Spleen (tissue), 11 donors: ENCODE results near the gene LYPD4. TPM values are rescaled to one million over a fixed set of nuclear protein-coding genes. Genes with fewer than 3 reads are reported as not detected.
A peak's percentile ranks its signal among the peaks of the same experiment; 100 is the strongest.

ENCODE experiments used
- DNase-seq: peaks from one replicate; pipeline ENCODE4 v3.0.0-alpha.2; 2020
- H3K27ac ChIP-seq, 8 donors: fragments of 200-600 bp; sonication (generic) in 7 of 8; 1 replicate in 4 of 8; 2 replicates in 4 of 8; pipeline versions ENCODE4 v1.5.0 to v1.8.0; 2016 to 2021; ENCODE audit warnings: inconsistent platforms in 4 of 8, mild to moderate bottlenecking in 4 of 8, moderate library complexity in 1 of 8
- H3K27me3 ChIP-seq, 7 donors: fragments of 200-600 bp; sonication (generic) in 6 of 7; replicated peaks in 1 of 7; 1 replicate in 4 of 7; 2 replicates in 3 of 7; pipeline versions ENCODE4 v1.5.0 to v1.8.0; 2016 to 2021; ENCODE audit warnings: inconsistent platforms in 3 of 7, mild to moderate bottlenecking in 1 of 7
- H3K36me3 ChIP-seq, 6 donors: fragments of 200-600 bp; sonication (generic) in 5 of 6; 1 replicate in 4 of 6; 2 replicates in 2 of 6; pipeline versions ENCODE4 v1.5.0 to v1.8.0; 2016 to 2021; ENCODE audit warnings: inconsistent platforms in 2 of 6
- H3K4me1 ChIP-seq, 6 donors: fragments of 200-600 bp; sonication (generic) in 5 of 6; 1 replicate in 3 of 6; 2 replicates in 3 of 6; pipeline versions ENCODE4 v1.5.0 to v1.8.0; 2016 to 2021; ENCODE audit warnings: inconsistent platforms in 3 of 6
- H3K4me3 ChIP-seq, 8 donors: fragments of 200-600 bp; sonication (generic) in 7 of 8; 1 replicate in 4 of 8; 2 replicates in 4 of 8; pipeline versions ENCODE4 v1.5.0 to v1.8.0; 2016 to 2021; ENCODE audit warnings: inconsistent platforms in 4 of 8, mild to moderate bottlenecking in 4 of 8, moderate library complexity in 2 of 8
- H3K9me3 ChIP-seq, 8 donors: fragments of 200-600 bp; sonication (generic) in 7 of 8; 1 replicate in 4 of 8; 2 replicates in 4 of 8; pipeline versions ENCODE4 v1.5.0 to v1.8.0; 2016 to 2021; ENCODE audit warnings: inconsistent platforms in 4 of 8
- POLR2A ChIP-seq, 3 donors: fragments of 450-650 bp; IDR thresholded peaks; one replicate each; pipeline ENCODE4 v1.5.1; 2017; ENCODE audit warnings: antibody characterized with exemption in 3 of 3, mild to moderate bottlenecking in 1 of 3
- POLR2AphosphoS5 ChIP-seq, 3 donors: sonication (generic); formaldehyde crosslinking; IDR thresholded peaks; one replicate each; pipeline ENCODE4 v1.5.1; 2017; ENCODE audit warnings: antibody characterized with exemption in 3 of 3
- WGBS, 5 donors: extraction: QIAGEN DNeasy Blood & Tissue Kit in 3 of 5; methylation state at CpG; one replicate each; pipeline versions ENCODE4 v1.1.5 to v1.1.7; 2013 to 2018; 5-methylcytosine and 5-hydroxymethylcytosine counted together
- intact Hi-C: fragments of 100-400 bp; cut with DNase I; formaldehyde crosslinking; loops from one replicate; pipeline ENCODE4 v1.15.0; 2023; ENCODE audit warnings: low total_unique reads
- polyA plus RNA-seq, 3 donors: library from polyadenylated mRNA; stranded (reverse); fragments of 200-250 nt; gene quantifications; one replicate each; pipeline ENCODE4 v1.2.1, GENCODE V29; 2013
- total RNA-seq, 7 donors: library from RNA; depleted of rRNA in 3 of 7; stranded (reverse); fragments of >200 nt in 3 of 7; fragmentation: NEBNext Ultra II Directional in 4 of 7; extraction: Animal tissue kit (Norgen Biotek cat#: 25700) in 4 of 7; gene quantifications; one replicate each; pipeline versions ENCODE4 v1.1.0 to v1.2.1, GENCODE V29; 2016 to 2021
- TF ChIP-seq, protein P1 (sequence below), 11 experiments: fragments of 200-600 bp in 7 of 11; fragments of 450-650 bp in 4 of 11; sonication (generic) in 4 of 11; IDR thresholded peaks in 8 of 11; conservative IDR thresholded peaks in 3 of 11; 1 replicate in 7 of 11; 2 replicates in 4 of 11; pipeline versions ENCODE4 v1.4.0 to v1.8.0; 2016 to 2021; ENCODE audit warnings: antibody characterized with exemption in 11 of 11, inconsistent platforms in 4 of 11, mild to moderate bottlenecking in 1 of 11
- donor health status: healthy with polysubstance abuse.
- donor health status: DM: no; HTN: no; CAD: no; lungs with moderate emphysema.
- donor health status: DM: no; HTN: no; CAD: no.
- donor health status: Bipolar disorder and iron deficiency.
- donor health status: healthy.
- donor health status: DM: no; HTN: no; CAD: no.
- donor health status: DM: yes; HTN: yes; CAD: no.

LYPD4 gene
- total and polyA plus RNA-seq, 10 donors, result 0.04 TPM; not detected in 9

- H3K27ac ChIP-seq, result peak overlapping the region in 6 of 8 donors; percentile 46 to 99 (median 90)
- H3K4me1 ChIP-seq, result peaks cover 60 to 100% (median 98%) of the 10 kb centered on the region in 6 donors
- peaks cover 7 to 86% (median 63%) of the 10 kb centered on the region in 6 donors for H3K36me3 ChIP-seq
Observed at GRCh38 chr19:41869374-41869955, 25.0 kb upstream of the LYPD4 start.

GRCh38 chr19:41868989-41869300 is 24.5 kb upstream of the LYPD4 start:
- 88 to 93% (median 90%) methylated on average over 12 of the region's 12 CpGs for WGBS, 5 donors
- intact Hi-C loops, result no loop called here
- TF ChIP-seq POLR2AphosphoS5 (IDR thresholded peaks at IDR 0.05) (no peak), POLR2A (IDR thresholded peaks at IDR 0.05) (no peak)
- Histone ChIP-seq H3K4me1 (peaks cover 62 to 100% (median 98%) of the 10 kb centered on the region in 6 donors), H3K4me3 (no peak overlapping the region), H3K27ac (peak overlapping the region in 6 of 8 donors; percentile 15 to 99 (median 90)), H3K36me3 (peaks cover 11 to 91% (median 68%) of the 10 kb centered on the region in 6 donors), H3K27me3 (no peaks in the 10 kb centered on the region), H3K9me3 (no peaks in the 10 kb centered on the region)
- DNase-seq, result no peak

More at GRCh38 chr19:41869374-41869955, 25.0 kb upstream of the LYPD4 start:
- H3K27me3 ChIP-seq, result no peaks in the 10 kb centered on the region
- H3K9me3 ChIP-seq, result no peaks in the 10 kb centered on the region
- intact Hi-C loops, result no loop called here
- 80 to 87% (median 82%) methylated on average over 11 to 13 of the region's 13 CpGs for WGBS, 5 donors
- H3K4me3 ChIP-seq, result no peak overlapping the region
- DNase-seq, result no peak
- TF ChIP-seq, protein P1, sequence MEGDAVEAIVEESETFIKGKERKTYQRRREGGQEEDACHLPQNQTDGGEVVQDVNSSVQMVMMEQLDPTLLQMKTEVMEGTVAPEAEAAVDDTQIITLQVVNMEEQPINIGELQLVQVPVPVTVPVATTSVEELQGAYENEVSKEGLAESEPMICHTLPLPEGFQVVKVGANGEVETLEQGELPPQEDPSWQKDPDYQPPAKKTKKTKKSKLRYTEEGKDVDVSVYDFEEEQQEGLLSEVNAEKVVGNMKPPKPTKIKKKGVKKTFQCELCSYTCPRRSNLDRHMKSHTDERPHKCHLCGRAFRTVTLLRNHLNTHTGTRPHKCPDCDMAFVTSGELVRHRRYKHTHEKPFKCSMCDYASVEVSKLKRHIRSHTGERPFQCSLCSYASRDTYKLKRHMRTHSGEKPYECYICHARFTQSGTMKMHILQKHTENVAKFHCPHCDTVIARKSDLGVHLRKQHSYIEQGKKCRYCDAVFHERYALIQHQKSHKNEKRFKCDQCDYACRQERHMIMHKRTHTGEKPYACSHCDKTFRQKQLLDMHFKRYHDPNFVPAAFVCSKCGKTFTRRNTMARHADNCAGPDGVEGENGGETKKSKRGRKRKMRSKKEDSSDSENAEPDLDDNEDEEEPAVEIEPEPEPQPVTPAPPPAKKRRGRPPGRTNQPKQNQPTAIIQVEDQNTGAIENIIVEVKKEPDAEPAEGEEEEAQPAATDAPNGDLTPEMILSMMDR (IDR thresholded peaks at IDR 0.05 in 8 of 11, conservative IDR thresholded peaks at IDR 0.05 in 3 of 11), result no peak
- TF ChIP-seq POLR2AphosphoS5 (IDR thresholded peaks at IDR 0.05), result no peak
- TF ChIP-seq POLR2A (IDR thresholded peaks at IDR 0.05), result no peak

DNA sequence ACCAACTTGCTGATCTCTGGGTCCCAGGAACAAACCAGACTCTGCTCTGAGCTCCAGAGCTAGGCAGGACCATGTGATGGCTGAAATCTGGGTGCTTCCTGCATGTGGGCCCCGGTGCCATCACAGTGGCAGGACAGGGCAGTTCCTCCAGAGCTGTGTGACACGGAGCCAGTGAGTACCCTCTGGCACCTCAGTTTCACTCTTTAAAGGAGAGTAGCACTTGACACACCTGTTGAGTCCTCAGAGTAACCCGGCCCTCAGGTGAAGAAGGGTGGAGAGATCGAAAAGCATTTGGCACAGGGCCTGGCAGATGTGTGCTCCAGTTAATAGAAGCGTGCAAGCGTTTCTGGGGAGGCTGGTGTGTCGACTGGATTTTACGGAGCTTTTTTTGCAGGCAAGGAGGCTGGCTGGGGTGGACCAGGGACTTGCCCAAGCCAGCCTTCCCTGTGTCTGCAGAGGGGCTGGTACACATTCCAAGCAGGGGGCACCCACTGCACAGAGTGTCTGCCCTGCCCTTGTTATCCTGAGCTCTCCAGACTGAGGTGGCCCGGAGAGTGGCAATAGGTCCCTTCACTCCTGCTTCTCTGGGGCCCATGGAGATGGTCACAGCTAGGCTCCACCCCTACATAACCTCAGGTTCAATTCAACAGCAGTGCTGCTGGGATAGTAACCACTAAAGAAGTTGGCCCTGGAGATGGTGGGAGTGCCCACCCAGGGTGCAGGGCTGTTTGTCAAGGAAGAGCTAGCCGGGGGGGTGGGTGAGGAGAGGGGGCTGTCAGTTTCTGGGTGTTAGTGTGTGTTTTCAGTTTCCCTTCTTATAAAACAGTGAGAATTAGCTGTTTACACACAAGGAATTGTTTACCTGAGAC is 23.9 kb upstream of the LYPD4 start:
- DNase-seq, result no peak
- peak overlapping the region in 6 of 8 donors; percentile 13 to 99 (median 90) for H3K27ac ChIP-seq
- TF ChIP-seq POLR2AphosphoS5 (IDR thresholded peaks at IDR 0.05) (peak in 1 of 3 donors; percentile 36), POLR2A (IDR thresholded peaks at IDR 0.05) (no peak)
- TF ChIP-seq, protein P1 (IDR thresholded peaks at IDR 0.05 in 8 of 11, conservative IDR thresholded peaks at IDR 0.05 in 3 of 11), result no peak
- no peaks in the 10 kb centered on the region for H3K9me3 ChIP-seq
- intact Hi-C loops, result no loop called here
- peaks cover 59 to 100% (median 98%) of the 10 kb centered on the region in 6 donors for H3K4me1 ChIP-seq
- no peak overlapping the region for H3K4me3 ChIP-seq
- peaks cover 12 to 97% (median 74%) of the 10 kb centered on the region in 6 donors for H3K36me3 ChIP-seq
- WGBS, 5 donors, result 77 to 87% (median 84%) methylated on average over 10 of the region's 10 CpGs
- H3K27me3 ChIP-seq, result no peaks in the 10 kb centered on the region

DNA sequence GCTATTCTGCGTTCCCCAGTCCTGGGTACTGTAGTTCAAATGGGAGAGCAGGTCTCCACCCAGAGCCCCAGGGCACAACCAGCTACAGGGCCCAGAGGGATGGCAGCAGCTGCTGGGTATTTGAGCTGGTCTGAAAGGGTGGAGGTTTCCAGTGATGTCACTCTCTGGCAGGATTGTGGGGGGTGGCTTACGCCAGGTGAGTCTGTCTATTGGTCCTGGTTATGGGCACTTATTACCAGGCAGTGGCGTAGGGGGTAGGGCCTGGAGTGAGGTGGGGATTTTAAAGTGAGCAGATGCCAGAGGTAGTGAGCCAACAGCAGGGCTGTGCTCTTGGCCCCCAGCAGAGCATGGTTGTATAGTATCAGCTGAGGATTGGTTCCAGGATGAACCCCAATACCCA is 21.8 kb upstream of the LYPD4 start:
- TF ChIP-seq, protein P1 (IDR thresholded peaks at IDR 0.05 in 8 of 11, conservative IDR thresholded peaks at IDR 0.05 in 3 of 11), result no peak
- no peak for TF ChIP-seq POLR2A (IDR thresholded peaks at IDR 0.05)
- TF ChIP-seq POLR2AphosphoS5 (IDR thresholded peaks at IDR 0.05), result peak in 1 of 3 donors; percentile 6
- WGBS, 5 donors, result 81 to 96% (median 93%) methylated on average over 3 of the region's 3 CpGs
- intact Hi-C loops, result no loop called here
- H3K4me3 ChIP-seq, result no peak overlapping the region
- H3K9me3 ChIP-seq, result no peaks in the 10 kb centered on the region
- peak; percentile 33 for DNase-seq
- H3K4me1 ChIP-seq, result peaks cover 59 to 100% (median 98%) of the 10 kb centered on the region in 6 donors
- H3K36me3 ChIP-seq, result peaks cover 12 to 100% (median 84%) of the 10 kb centered on the region in 6 donors
- H3K27ac ChIP-seq, result peak overlapping the region in 5 of 8 donors; percentile 8 to 99 (median 56)
- H3K27me3 ChIP-seq, result no peaks in the 10 kb centered on the region
